ENCODE results near the gene ZNF282. TPM values are rescaled to one million over a fixed set of nuclear protein-coding genes. Genes with fewer than 3 reads are reported as not detected.
"Not testable (repeated sequence)": the region's sequence is repeated elsewhere in the genome, so short reads cannot be mapped to it uniquely, and the experiment has no call there.

Gene ZNF282
- total RNA-seq, 1 experiment from 2014 or later, result 39.0 TPM

DNA sequence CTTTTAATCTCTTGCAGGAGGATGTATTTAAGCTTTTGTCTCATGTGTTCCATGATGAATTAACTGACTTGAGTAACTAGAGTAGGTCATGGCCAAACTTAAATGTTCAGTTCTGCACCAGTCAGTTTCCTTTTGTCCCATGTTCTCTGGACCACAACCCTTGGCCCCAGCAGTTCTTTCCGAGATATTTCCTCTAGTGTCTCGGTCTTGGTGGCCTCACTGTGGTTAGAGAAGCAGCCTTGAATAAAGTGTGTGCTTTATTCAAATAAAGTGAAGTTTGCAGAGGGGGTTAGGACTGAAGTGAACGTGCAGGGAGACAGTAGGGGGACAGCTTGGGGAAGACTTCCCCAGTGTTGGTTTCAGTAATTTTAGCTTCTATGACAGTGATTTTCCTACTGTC, 53.4 kb downstream of the ZNF282 start:
- Histone ChIP-seq H3K56ac (ENCODE audit: insufficient read length, low read depth, low read length) (no peak overlapping the region), H3K9ac (ENCODE audit: extremely low read depth, insufficient read length, low read length) (no peak overlapping the region), H3K79me2 (ENCODE audit: insufficient read depth, low read length) (no peaks in the 10 kb centered on the region; the same call in 1 of the 2 replicates), H3K14ac (ENCODE audit: insufficient read depth, low read length) (no peak overlapping the region), H2BK15ac (ENCODE audit: low read depth, low read length) (no peak overlapping the region), H2BK120ac (ENCODE audit: low read depth, low read length, poor library complexity, severe bottlenecking) (no peak overlapping the region), H2BK20ac (ENCODE audit: low read depth, low read length, poor library complexity, severe bottlenecking) (no peak overlapping the region), H2BK5ac (ENCODE audit: insufficient read length, low read length) (no peak overlapping the region), H3K23ac (ENCODE audit: insufficient read length, low read depth, low read length) (no peak overlapping the region), H2AFZ (ENCODE audit: low read length) (no peak overlapping the region), H3K27me3 (ENCODE audit: insufficient read depth, low read length) (no peaks in the 10 kb centered on the region), H3K4me2 (ENCODE audit: insufficient read depth, insufficient read length, low read length) (no peak overlapping the region), H4K20me1 (ENCODE audit: control insufficient read depth, insufficient read depth, insufficient read length) (no peaks in the 10 kb centered on the region), H3K79me1 (ENCODE audit: insufficient read depth, low read depth, low read length, poor library complexity, severe bottlenecking) (peaks cover 7% of the 10 kb centered on the region), H3T11ph (ENCODE audit: low read length) (no peak overlapping the region), H4K5ac (ENCODE audit: insufficient read length, low read depth, low read length) (no peak overlapping the region), H2AK5ac (ENCODE audit: insufficient read length, low read length) (no peak overlapping the region), H3K18ac (ENCODE audit: insufficient read length, low read depth, low read length) (no peak overlapping the region), H3K4ac (ENCODE audit: low read depth, low read length) (no peak overlapping the region), H3K23me2 (ENCODE audit: insufficient read length, low read depth, low read length, poor library complexity, severe bottlenecking) (no peaks in the 10 kb centered on the region), H3K27ac (ENCODE audit: insufficient read length, low read depth, low read length) (no peak overlapping the region), H2BK12ac (ENCODE audit: insufficient read length, low read depth, low read length) (no peak overlapping the region), H3K9me3 (ENCODE audit: control insufficient read depth, low read depth, low read length) (no peaks in the 10 kb centered on the region), H4K8ac (replicated peaks; ENCODE audit: insufficient read length, low read depth, low read length) (no peak overlapping the region), H3K4me1 (ENCODE audit: insufficient read depth, low read length) (no peaks in the 10 kb centered on the region), H4K91ac (ENCODE audit: insufficient read length, low read depth, low read length) (no peak overlapping the region)
- H3K4me1 Mint-ChIP-seq, result no peaks in the 10 kb centered on the region
- H3K36me3 Mint-ChIP-seq (ENCODE audit: insufficient read depth in 1 of 3, low read depth in 3 of 3), result peaks cover 18 to 31% (median 30%) of the 10 kb centered on the region in 3 experiments; a peak in 6 of 7 replicates
- H3K27ac Mint-ChIP-seq, result no peak overlapping the region
- no peak overlapping the region for H3K4me3 Mint-ChIP-seq
- no peak for DNase-seq
- H3K9me3 Mint-ChIP-seq, result no peaks in the 10 kb centered on the region
- no peaks in the 10 kb centered on the region for H3K27me3 Mint-ChIP-seq (ENCODE audit: low read depth)
- TF ChIP-seq, protein P1, sequence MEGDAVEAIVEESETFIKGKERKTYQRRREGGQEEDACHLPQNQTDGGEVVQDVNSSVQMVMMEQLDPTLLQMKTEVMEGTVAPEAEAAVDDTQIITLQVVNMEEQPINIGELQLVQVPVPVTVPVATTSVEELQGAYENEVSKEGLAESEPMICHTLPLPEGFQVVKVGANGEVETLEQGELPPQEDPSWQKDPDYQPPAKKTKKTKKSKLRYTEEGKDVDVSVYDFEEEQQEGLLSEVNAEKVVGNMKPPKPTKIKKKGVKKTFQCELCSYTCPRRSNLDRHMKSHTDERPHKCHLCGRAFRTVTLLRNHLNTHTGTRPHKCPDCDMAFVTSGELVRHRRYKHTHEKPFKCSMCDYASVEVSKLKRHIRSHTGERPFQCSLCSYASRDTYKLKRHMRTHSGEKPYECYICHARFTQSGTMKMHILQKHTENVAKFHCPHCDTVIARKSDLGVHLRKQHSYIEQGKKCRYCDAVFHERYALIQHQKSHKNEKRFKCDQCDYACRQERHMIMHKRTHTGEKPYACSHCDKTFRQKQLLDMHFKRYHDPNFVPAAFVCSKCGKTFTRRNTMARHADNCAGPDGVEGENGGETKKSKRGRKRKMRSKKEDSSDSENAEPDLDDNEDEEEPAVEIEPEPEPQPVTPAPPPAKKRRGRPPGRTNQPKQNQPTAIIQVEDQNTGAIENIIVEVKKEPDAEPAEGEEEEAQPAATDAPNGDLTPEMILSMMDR (conservative IDR thresholded peaks at IDR 0.05), result no peak
- no CpG with 5 or more reads among the region's 3 CpGs for WGBS (ENCODE audit: extremely low coverage, insufficient read length, low lambda C conversion rate)

- H2AK5ac ChIP-seq (ENCODE audit: insufficient read length, low read length), result not testable (repeated sequence)
Observed at GRCh38 chr7:149250151-149250550, 54.8 kb downstream of the ZNF282 start.

More at GRCh38 chr7:149250151-149250550, 54.8 kb downstream of the ZNF282 start:
- H4K5ac ChIP-seq (ENCODE audit: insufficient read length, low read depth, low read length); H3K4me1 ChIP-seq (ENCODE audit: insufficient read depth, low read length); H3K14ac ChIP-seq (ENCODE audit: insufficient read depth, low read length); H4K8ac ChIP-seq (replicated peaks; ENCODE audit: insufficient read length, low read depth, low read length); H3K18ac ChIP-seq (ENCODE audit: insufficient read length, low read depth, low read length); H3K27ac Mint-ChIP-seq; H3K27me3 Mint-ChIP-seq (ENCODE audit: low read depth); H3K4me2 ChIP-seq (ENCODE audit: insufficient read depth, insufficient read length, low read length); H3K4me3 Mint-ChIP-seq; H2BK15ac ChIP-seq (ENCODE audit: low read depth, low read length); H3K4me1 Mint-ChIP-seq; H3K56ac ChIP-seq (ENCODE audit: insufficient read length, low read depth, low read length); H2AFZ ChIP-seq (ENCODE audit: low read length); H4K20me1 ChIP-seq (ENCODE audit: control insufficient read depth, insufficient read depth, insufficient read length); H2BK12ac ChIP-seq (ENCODE audit: insufficient read length, low read depth, low read length); H2BK5ac ChIP-seq (ENCODE audit: insufficient read length, low read length); H3K79me2 ChIP-seq (ENCODE audit: insufficient read depth, low read length); H3K27me3 ChIP-seq (ENCODE audit: insufficient read depth, low read length); DNase-seq; H3K27ac ChIP-seq (ENCODE audit: insufficient read length, low read depth, low read length); H2BK20ac ChIP-seq (ENCODE audit: low read depth, low read length, poor library complexity, severe bottlenecking); H3K79me1 ChIP-seq (ENCODE audit: insufficient read depth, low read depth, low read length, poor library complexity, severe bottlenecking); H3T11ph ChIP-seq (ENCODE audit: low read length); H3K23me2 ChIP-seq (ENCODE audit: insufficient read length, low read depth, low read length, poor library complexity, severe bottlenecking); H3K9ac ChIP-seq (ENCODE audit: extremely low read depth, insufficient read length, low read length); H2BK120ac ChIP-seq (ENCODE audit: low read depth, low read length, poor library complexity, severe bottlenecking); H3K4ac ChIP-seq (ENCODE audit: low read depth, low read length); H4K91ac ChIP-seq (ENCODE audit: insufficient read length, low read depth, low read length); H3K9me3 ChIP-seq (ENCODE audit: control insufficient read depth, low read depth, low read length); H3K23ac ChIP-seq (ENCODE audit: insufficient read length, low read depth, low read length); H3K9me3 Mint-ChIP-seq: not testable (repeated sequence)
- peaks cover 22 to 42% (median 41%) of the 10 kb centered on the region in 3 experiments; a peak in 6 of 7 replicates for H3K36me3 Mint-ChIP-seq (ENCODE audit: insufficient read depth in 1 of 3, low read depth in 3 of 3)
- no CpG with 5 or more reads among the region's 18 CpGs for WGBS (ENCODE audit: extremely low coverage, insufficient read length, low lambda C conversion rate)

Data from H9 (cell line).